Suppressor macrophage (primary cell): ENCODE measurements around the gene TMEM35A.
"Not testable (repeated sequence)": the region's sequence is repeated elsewhere in the genome, so short reads cannot be mapped to it uniquely, and the experiment has no call there.

Experiments used
- DNase-seq, 4 experiments: peaks; one replicate each; pipeline ENCODE4 v3.0.0-alpha.2; 2020 to 2022
- total RNA-seq, 17 experiments: gene quantifications; one replicate each; lab custom pipeline; 2026; ENCODE audit warnings: mixed read lengths in 6 of 17, inconsistent platforms in 3 of 17; lab: John Stamatoyannopoulos, UW

The TMEM35A gene, protein sequence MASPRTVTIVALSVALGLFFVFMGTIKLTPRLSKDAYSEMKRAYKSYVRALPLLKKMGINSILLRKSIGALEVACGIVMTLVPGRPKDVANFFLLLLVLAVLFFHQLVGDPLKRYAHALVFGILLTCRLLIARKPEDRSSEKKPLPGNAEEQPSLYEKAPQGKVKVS
- total RNA-seq: 0 to 0.99 (median 0) reads per million in 17 experiments

DNA sequence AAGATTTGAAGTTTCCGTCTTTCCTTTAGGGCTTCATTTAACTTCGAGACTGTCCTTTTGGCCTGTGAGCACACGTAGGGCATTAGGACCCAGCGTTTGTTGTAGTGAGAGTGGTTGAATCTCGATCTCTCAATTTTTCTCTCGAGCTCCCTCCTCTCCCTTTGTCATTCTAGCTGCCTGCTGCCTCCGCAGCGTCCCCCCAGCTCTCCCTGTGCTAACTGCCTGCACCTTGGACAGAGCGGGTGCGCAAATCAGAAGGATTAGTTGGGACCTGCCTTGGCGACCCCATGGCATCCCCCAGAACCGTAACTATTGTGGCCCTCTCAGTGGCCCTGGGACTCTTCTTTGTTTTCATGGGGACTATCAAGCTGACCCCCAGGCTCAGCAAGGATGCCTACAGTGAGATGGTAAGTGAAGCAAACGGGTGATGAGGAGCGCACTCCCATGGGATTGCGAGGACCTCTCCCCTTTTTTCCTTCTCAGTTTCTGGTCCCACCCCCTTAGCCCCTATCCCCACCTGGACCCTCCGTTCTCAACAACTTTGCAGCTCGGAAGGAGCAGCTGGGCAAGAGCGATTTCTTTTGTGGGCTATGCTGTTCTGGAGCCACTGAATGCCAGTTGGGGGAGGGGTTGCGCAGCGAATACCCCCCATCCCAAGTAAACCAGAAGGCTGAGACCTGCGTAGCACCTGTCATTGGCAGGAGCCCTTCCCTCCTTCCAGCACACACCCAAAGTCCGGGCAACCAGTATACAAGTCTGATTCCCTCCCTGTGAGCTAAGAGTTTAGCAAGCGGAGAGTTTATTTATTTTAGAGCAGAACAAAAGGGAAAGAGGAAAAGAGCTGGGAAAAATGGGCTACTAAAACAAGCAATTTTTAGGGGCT lies at the start of gene TMEM35A:
TSS of gene TMEM35A (plus strand) at position 164 of the 883 bp plus-strand sequence. CDS start at position 288, 124 bp downstream.
- DNase-seq: no peak

DNA sequence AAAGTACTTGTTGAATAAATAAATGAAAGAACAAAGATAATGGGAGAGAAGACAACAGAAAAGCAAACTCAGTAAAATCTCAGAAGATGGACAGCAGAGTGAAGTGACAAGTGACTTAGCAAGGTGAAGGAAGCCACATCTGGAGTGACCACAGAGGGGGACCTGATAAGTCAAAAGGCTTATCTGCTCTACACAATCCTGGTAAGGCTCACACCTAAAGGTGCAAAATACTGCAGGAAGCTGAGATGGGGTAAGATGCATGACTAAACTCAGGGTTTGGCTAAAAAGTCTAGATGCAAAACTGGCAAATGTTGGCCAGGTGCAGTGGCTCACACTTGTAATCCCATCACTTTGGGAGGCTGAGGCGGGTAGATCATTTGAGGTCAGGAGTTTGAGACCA lies 49.0 kb upstream of the TMEM35A start:
- no peak for DNase-seq

DNA sequence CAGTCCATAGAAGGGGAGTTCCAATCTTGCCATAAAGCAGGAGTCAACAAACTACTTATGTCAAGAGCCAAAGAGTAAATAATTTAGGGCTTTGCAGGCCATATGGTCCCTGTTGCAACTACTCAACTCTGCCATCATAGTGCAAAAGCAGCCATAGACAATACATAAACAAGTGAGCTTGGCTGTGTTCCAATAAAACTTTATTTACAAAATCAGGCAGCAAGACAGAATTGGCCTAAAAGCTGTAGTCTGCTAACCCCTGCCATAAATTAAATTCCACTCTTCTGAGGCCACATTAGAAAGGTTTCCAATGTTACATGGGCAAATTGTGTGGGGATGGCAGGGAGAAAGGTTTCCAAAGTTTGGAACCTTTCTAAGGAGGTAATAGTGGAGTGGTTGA lies 41.4 kb upstream of the TMEM35A start:
- DNase-seq: no peak

DNA sequence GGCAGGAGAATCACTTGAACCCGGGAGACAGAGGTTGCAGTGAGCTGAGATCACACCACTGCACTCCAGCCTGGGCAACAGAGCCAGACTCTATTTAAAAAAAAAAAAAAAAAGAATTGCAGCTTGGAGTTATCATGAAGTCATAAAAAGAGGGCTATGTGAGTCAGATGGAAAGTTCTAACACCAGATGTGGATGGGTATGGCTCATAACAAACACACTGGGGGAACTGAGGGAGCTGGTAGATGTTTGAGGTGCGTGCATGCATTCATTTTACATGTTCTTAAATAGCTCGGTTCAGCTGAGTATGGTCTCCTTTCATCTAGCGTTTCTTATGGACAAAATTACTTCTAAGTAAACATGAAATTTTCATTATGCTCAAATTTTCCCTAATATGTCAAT lies 38.5 kb upstream of the TMEM35A start:
- DNase-seq: no peak

DNA sequence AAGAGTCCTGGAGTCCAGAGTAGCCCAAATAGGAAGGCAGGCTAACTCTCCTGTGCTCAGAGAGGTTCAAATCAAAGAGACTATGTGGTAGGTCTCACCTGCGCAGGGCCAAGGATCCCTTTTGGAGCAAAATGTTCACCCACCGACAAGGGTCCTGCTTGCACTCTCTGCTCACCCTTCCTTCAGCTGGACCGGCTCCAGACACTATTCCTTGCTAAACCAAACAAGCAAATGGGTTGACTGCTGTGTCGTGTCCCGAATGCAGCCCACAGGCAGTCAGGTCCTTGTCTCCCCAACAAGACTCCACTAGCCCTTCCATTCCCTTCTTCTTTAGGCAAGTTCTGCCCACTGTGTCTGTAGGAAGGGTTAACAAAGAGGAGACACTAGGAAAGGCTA lies 27.5 kb upstream of the TMEM35A start:
- no peak for DNase-seq

DNA sequence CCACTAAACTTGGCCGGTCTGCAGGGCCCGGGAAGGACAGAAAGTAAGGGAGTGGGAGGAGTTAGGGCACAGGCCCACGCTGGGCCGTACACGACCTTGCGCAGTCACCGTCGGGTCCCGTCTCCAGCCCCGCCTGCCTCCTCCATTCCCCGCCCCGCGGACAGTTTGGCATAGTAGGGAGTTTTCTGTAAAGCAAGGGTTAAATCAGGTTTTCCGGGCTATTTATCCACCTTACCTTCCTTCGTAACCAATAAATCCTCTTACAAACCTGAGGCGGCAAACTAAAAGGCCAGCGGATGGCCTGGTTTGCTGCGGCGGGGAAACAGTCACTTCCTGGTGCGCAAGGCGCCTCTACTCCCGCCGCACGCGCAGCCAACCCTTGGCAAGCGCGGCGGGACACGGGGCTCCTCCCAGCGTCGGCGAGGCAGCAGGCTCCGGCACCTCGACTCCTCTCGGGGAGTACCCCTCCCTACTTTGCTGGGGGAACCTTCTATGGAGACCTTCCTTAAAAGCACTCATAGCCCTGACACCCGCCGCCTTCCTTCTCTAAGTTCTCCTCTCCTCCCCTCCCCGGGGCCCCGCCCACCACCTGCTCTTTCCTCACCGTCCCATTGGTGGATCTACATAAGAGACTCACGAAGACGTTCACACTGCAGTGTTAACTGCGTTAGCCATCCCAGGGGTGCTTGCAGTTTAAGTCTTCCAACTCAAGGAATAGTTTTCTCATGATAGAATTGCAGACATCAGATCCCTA lies 27.0 kb upstream of the TMEM35A start, which contains the start of gene TRMT2B:
TSS of gene TRMT2B (minus strand) at position 563 of the 754 bp plus-strand sequence. CDS start 9,822 bp downstream, outside the sequence.
- DNase-seq: peak; percentile 81 to 91 (median 88)

DNA sequence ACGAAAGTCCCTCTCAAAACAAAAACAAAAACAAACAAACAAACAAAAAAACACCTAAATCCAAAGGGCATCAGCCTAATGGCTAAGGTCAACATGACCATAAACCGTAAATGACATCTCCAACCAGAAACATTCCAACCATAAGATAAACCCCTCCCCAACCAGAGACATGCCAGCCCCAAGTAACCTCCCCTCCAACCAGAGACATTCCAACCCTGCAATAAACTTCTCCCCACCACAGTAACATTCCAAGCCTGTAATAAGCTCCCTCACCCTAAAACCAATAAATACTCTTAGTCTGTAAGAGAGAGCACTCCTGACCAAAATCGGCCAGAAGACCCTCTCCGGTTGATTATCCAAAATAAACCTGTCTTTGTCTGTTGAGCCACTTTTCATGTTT lies 22.1 kb upstream of the TMEM35A start:
- DNase-seq: not testable (repeated sequence)

DNA sequence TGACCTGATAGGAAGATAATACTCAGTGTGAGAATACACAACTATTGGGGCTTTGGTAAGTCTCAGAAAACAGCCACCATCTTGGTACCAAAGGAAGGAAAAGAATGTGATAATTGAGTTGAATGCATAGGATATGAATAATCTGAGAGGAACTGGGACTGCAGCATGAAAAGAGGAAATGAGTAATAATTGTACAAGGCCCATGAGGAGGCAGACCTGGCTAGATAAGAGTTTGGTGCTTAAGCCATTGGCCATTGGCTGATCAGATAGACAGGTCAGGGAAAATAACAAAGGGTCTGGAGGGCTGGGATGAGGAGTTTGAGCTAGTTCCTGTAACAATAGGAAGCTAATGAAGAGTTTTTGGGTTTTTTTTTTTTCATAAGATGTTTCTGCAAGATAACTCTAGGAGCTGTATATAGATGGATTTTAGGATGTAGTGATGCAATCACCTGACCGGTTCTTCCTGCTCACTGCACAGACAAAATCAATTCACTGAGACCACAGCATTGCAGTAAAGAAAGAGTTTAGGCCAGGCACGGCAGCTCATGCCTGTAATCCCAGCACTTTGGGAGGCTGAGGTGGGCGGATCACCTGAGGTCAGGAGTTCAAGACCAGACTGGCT lies 21.5 kb upstream of the TMEM35A start:
- DNase-seq: peak in 2 of 4 experiments; percentile 19 to 31

DNA sequence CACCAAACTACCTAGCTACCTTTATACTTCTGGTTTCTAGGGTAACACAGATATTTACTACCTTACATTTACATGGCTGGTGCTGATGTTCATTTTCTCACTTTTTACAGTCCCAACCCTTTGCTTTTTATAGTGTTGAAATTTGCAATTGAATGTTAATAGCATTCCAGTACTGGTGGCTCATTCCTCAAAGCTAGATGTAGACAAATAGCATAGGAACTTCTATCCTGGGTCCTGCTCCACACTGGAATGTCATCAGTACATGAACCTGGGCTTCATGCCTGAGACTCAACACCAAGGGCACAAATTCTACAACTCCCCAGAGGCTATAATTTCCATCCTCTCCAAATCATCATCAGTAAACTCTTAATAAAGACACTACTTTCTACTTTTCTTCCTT lies 16.5 kb upstream of the TMEM35A start:
- no peak for DNase-seq

DNA sequence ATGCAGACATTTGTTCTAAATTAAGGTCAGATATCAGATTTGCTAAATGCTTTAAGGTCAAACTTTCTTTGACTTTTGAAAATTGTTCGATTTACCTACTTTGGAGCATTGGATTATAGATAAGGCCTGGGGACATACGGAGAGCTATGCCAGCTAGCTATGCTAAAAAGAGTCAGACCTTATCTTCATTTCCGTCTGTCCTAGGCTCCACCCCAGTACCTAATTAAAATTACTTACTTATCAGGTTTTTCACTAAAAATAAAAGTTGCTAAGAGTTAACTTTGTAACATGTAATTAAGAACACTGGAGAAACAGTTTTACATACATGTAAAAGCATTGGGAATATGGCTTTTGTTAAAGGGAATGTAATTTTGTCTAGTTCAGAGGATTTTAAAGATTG lies 7.1 kb upstream of the TMEM35A start:
- DNase-seq: no peak

DNA sequence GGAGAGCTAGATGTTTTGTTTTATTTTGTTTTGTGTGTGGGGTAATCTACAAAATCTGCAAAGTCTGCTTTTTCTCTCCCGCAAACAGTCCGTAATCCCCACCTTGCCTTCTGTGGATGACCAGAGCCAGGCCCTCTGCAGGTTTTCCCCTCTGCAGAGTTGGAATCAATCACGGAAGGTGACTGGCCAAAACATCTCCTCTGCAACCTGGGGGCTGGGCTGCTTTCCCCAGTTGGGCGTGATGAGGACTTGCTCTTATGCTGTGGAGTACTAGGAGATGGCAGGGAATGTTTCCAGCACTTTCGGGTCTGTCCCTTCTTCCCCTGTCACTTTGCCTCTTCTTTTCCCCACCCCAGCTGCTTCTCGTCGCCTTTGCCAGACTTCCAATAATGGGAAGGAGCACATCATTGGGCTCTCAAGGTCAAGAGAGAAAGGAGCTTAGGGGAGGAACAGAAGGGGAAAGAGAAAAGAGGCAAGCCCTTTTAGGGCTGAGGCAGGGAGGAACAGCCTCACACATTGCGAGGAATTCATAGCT lies 1.1 kb downstream of the TMEM35A start:
- DNase-seq: no peak

DNA sequence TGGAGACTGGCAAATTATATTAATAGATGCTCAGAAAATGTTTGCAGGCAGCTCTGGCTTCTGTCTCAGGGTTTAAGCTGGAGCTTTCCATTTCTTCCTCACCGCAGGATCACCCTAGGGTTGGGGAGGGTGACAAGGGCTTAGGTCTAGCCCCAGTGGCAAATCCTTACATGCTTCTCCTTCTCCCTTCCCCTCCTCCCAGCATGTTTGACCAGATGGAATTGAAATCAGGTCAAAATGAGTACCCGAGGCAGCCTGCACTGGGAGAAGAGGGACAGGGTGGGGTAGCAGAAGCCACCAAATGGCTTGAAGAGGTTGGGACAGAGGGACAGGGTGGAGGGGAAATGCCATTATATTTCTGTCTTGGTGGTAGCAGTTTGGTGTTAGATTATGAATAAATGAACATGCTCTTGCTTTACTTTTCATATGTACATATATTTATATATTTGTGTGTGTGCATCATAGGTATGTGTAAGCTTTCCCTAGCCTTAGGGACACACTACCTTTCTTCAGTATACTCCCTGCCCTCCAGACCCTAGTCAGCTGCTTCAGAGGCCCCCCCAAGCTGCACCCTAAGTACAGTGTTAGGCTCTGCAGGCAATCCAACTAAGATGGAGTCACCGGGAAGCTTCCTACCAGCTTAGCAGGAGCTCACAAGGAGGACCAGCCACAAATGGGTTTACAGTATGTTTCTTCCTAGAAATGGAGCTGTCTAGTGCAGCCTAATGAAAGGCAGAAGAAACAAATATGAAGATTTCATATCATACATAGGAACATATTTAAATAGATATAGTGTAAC lies 1.8 kb downstream of the TMEM35A start:
- no peak for DNase-seq

DNA sequence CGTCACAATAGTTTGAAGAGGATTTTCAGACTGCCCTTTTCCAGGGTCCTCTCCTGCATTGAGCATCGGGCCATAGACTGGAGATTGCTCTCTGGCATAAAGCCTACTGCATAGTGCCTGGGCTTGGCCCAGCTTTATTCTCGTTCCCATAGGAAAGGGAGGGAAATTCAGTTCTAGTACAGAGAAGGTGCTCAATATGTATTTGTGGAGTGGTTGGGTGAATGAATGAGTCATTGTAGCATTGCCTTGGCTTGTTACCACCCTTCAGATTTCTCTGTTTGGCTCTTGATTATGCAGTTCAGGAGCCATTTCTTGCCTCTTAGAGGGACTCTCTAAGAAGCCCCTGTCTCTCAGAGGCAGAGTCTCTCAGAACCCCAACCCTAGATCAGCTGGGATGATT lies 2.6 kb downstream of the TMEM35A start:
- DNase-seq: no peak

DNA sequence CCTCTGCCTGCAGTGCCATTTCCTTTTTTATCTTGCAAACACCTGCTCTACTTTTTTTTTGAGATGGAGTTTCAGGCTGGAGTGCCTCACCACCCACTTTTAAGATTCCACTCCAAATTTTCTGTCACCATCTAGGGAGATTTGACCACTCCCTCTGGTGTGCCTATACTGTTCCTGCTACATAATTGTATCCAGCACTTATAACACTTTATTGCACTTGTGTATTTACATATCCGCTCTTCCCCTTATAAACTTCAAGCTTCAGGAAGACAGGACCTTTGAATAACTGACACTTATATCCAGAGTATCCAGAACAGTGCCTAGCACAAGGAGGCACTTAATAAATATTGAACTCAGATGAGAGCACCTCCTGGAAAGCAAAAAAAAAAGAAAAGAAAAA lies 13.1 kb downstream of the TMEM35A start:
- no peak for DNase-seq

DNA sequence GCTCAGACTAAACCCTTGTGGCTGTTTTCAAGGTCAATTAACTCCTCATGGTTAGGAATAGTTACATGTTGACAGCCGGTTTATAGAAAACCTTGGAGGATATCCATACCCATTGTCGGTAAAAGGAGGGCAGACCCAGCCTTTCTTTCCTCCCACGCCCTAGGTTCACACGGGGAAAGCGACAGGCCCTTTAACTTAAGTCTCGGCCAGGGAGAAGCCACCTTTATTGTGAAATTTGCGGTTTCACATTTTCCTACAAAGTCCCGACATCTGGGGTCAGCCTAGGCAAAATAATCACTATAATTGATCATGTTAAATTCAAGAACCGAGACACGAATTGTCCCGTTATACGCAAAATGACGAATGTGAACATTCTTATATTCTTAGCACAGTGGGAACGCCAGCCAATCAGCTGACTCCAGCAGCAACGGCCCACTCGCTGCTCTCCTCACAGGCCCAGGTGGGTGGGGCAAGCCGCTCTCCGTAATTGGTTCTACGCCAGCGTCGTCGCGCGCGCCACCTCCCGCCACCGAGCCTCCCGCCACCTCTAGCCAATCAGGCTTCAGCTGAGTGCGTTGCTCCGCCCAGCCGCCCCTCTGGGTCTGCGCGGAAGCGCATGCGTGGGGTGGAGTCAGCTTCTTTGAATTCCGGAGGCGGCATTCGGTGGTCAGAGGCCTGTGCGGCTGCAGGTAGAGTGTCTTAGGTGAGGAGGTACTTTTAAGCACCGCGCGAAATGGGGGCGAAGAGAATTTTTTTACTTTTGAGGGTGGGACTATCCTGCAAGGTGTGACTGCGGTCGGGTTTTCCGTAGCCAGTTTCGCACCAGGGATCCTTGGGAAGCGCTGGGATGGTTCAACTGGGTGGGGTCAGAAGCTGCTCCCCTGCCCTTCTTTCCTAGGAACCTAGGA lies 19.1 kb downstream of the TMEM35A start, which contains the start of gene CENPI:
TSS of gene CENPI (plus strand) at position 659 of the 908 bp plus-strand sequence. CDS start 2,867 bp downstream, outside the sequence.
- DNase-seq: peak; percentile 93 to 95 (median 94)

DNA sequence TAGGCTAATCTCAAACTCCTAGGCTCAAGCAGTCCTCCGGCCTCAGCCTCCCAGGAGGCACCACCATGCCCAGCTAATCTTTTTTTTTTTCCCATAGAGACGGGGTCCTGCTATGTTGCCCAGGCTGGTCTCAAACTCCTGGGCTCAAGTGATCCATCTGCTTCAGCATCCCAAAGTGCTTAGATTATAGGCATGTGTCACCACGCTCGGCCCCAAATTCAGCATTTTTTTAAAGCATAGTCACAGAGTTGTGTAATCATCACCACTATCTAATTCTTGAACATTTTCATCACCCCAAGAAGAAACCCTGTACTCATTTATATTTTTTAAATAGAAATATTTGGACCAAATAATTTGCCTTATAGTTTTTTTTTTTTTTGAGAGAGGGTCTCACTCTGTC lies 29.6 kb downstream of the TMEM35A start:
- no peak for DNase-seq

DNA sequence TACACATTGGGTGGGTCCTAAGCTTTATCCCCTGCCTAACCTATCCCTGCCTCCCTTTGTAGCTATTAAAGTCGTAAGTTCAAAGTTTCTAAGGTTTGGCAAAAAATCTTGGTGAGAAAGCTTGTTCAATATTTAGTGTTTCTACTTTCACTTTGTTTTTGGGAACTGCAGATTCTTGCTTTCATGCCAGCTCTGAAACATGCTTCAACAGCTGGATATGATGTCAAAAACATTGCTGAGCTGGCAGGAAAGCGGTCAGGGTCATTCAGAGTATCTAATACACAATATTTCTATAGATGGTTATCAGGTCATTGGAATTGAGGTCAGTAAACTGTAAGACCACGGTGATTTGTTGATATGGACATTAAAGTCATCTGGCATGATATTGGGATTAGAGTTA lies 39.0 kb downstream of the TMEM35A start:
- no peak for DNase-seq

DNA sequence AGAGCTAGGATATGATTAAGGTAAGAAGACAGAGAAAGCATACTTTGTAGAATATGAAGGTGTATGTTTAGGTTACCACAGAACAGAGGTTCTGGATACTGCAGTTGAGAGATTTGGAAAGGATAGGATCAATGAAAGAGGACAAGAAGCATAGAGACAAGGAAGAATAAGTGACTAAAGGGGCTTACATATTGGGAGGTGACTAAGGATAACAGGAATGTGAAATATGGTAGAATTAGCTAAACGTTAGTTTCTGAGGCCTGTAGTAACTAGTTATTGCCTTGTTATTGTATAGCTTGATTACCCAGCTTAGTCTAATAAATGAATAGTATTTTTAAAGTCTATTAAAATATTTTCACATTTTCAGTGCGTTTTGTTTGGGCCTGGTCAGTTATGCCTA lies 57.6 kb downstream of the TMEM35A start:
- DNase-seq: no peak
